Measurements from ENCODE around the gene EXO1. TPM values are rescaled to one million over a fixed set of nuclear protein-coding genes. Genes with fewer than 3 reads are reported as not detected.
"Not testable (repeated sequence)": the region's sequence is repeated elsewhere in the genome, so short reads cannot be mapped to it uniquely, and the experiment has no call there.

EXO1 gene
- total RNA-seq, 4 donors from 2014 or later: 0.39 TPM; not detected in 3

DNA sequence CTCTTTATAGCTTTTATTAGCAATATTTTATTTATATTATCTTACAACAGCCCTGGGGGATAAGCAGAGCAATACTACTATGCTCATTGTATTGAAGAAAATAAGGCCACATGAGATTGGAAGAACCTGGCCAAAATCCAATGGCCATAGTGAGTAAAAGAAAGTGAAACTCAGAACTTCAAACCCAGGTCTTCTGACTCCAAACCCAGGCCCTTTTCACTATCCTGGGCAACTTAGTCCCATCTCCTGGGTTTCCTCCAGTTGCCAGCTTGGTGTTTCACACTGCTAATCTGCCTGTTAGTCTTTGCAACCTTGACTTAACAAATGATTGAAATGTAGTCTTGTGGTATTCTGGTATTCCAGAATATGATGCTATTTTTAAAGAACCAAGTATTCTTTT, 22.4 kb upstream of the EXO1 start:
- Histone ChIP-seq H3K4me3 (no peak overlapping the region), H3K27ac (no peak overlapping the region)
- TF ChIP-seq POLR2A (IDR thresholded peaks at IDR 0.05): no peak
- TF ChIP-seq, protein P1, sequence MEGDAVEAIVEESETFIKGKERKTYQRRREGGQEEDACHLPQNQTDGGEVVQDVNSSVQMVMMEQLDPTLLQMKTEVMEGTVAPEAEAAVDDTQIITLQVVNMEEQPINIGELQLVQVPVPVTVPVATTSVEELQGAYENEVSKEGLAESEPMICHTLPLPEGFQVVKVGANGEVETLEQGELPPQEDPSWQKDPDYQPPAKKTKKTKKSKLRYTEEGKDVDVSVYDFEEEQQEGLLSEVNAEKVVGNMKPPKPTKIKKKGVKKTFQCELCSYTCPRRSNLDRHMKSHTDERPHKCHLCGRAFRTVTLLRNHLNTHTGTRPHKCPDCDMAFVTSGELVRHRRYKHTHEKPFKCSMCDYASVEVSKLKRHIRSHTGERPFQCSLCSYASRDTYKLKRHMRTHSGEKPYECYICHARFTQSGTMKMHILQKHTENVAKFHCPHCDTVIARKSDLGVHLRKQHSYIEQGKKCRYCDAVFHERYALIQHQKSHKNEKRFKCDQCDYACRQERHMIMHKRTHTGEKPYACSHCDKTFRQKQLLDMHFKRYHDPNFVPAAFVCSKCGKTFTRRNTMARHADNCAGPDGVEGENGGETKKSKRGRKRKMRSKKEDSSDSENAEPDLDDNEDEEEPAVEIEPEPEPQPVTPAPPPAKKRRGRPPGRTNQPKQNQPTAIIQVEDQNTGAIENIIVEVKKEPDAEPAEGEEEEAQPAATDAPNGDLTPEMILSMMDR (IDR thresholded peaks at IDR 0.05): no peak

DNA sequence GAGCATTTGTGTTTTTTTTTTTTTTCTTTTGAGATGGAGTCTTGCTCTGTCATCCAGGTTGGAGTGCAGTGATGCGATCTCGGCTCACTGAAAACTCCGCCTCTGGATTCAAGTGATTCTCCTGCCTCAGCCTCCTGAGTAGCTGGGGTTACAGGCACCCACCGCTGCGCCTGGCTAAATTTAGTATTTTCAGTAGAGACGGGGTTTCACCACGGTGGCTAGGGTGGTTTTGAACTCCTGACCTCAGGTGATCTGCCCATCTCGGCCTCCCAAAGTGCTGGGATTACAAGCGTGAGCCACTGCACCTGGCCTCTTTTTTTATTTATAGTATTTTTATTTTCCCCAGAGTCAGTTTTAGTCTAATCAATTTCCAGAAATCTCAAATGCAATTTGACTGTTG, 21.4 kb upstream of the EXO1 start:
- not testable (repeated sequence) for H3K4me1 ChIP-seq; H3K27me3 ChIP-seq; DNase-seq (ENCODE audit: low spot score in 2 of 2); H3K27ac ChIP-seq; H3K36me3 ChIP-seq; H3K9me3 ChIP-seq; H3K4me3 ChIP-seq
- 93% methylated on average over 9 of the region's 9 CpGs for WGBS, 2 donors

More for the DNA sequence above, 22.4 kb upstream of the EXO1 start:
- peaks cover 0 to 5% (median 0%) of the 10 kb centered on the region in 4 donors for H3K4me1 ChIP-seq
- DNase-seq (ENCODE audit: low spot score in 2 of 2): no peak
- H3K36me3 ChIP-seq: no peaks in the 10 kb centered on the region
- no peaks in the 10 kb centered on the region for H3K9me3 ChIP-seq
- no peaks in the 10 kb centered on the region for H3K27me3 ChIP-seq

- DNase-seq (ENCODE audit: low spot score in 2 of 2): no peak
- Histone ChIP-seq H3K4me3 (no peak overlapping the region), H3K27me3 (no peaks in the 10 kb centered on the region), H3K36me3 (no peaks in the 10 kb centered on the region), H3K9me3 (no peaks in the 10 kb centered on the region), H3K27ac (no peak overlapping the region), H3K4me1 (peaks cover 0 to 5% (median 0%) of the 10 kb centered on the region in 4 donors)
- WGBS, 2 donors: 89 to 92% methylated on average over 2 of the region's 2 CpGs
- no peak for TF ChIP-seq POLR2A (IDR thresholded peaks at IDR 0.05)
Measured at GRCh38 chr1:241827264-241827663, 20.7 kb upstream of the EXO1 start.

DNA sequence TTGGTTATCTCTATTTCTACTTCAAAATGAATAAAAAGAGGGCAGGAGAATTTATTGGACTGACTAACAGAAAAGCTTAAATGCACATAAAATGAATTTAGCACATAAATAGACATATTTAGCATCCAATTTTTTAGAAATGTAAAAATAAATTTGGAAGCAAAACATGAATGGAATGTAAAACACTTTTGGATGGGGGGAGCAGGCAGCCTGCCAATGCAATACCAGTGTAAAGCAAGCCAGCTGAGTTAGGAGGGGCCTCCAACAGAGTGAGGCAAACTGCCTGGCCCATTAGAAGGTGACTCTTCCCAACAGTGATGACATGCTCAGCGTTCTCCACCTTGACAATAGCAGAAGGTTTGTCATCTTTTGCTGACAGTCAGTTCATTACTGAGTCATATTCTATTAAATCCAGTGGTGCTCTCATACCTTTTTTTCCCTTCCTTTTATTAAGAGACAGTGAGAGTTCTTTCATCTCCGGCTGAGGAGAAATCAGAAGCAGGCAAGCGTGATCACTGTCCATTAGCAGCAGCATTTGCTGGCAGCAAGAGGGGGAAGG, 19.5 kb upstream of the EXO1 start:
- Histone ChIP-seq H3K36me3 (no peaks in the 10 kb centered on the region), H3K4me3 (no peak overlapping the region), H3K27me3 (no peaks in the 10 kb centered on the region), H3K27ac (no peak overlapping the region), H3K4me1 (peaks cover 0 to 5% (median 0%) of the 10 kb centered on the region in 4 donors), H3K9me3 (no peaks in the 10 kb centered on the region)
- DNase-seq (ENCODE audit: low spot score in 2 of 2): no peak
- 59 to 70% methylated on average over 3 of the region's 3 CpGs for WGBS, 2 donors
- no peak for TF ChIP-seq POLR2A (IDR thresholded peaks at IDR 0.05)
- no peak for TF ChIP-seq EP300 (IDR thresholded peaks at IDR 0.05)
- TF ChIP-seq, protein P1 (IDR thresholded peaks at IDR 0.05): no peak

- H3K4me1 ChIP-seq: peaks cover 0 to 5% (median 0%) of the 10 kb centered on the region in 4 donors
- no peaks in the 10 kb centered on the region for H3K27me3 ChIP-seq
- TF ChIP-seq, protein P1 (IDR thresholded peaks at IDR 0.05): no peak
- no peaks in the 10 kb centered on the region for H3K36me3 ChIP-seq
- H3K9me3 ChIP-seq: no peaks in the 10 kb centered on the region
- no peak overlapping the region for H3K27ac ChIP-seq
- no peak overlapping the region for H3K4me3 ChIP-seq
- DNase-seq (ENCODE audit: low spot score in 2 of 2): no peak
Measured at GRCh38 chr1:241829468-241829867, 18.5 kb upstream of the EXO1 start.

GRCh38 chr1:241834733-241835377, 13.1 kb upstream of the EXO1 start:
- Histone ChIP-seq H3K4me1 (peaks cover 0 to 3% (median 0%) of the 10 kb centered on the region in 4 donors), H3K36me3 (no peaks in the 10 kb centered on the region), H3K4me3 (no peak overlapping the region), H3K27me3 (no peaks in the 10 kb centered on the region), H3K9me3 (no peaks in the 10 kb centered on the region), H3K27ac (no peak overlapping the region)
- WGBS, 2 donors: 0 to 2% methylated on average over 1 of the region's 1 CpG
- DNase-seq (ENCODE audit: low spot score in 2 of 2): no peak
- TF ChIP-seq, protein P1 (IDR thresholded peaks at IDR 0.05): peak; percentile 37 to 61 (median 54)
- TF ChIP-seq EP300 (IDR thresholded peaks at IDR 0.05) (no peak), POLR2A (IDR thresholded peaks at IDR 0.05) (no peak)
